ENCODE results near the gene TFAM.

Gene TFAM

DNA sequence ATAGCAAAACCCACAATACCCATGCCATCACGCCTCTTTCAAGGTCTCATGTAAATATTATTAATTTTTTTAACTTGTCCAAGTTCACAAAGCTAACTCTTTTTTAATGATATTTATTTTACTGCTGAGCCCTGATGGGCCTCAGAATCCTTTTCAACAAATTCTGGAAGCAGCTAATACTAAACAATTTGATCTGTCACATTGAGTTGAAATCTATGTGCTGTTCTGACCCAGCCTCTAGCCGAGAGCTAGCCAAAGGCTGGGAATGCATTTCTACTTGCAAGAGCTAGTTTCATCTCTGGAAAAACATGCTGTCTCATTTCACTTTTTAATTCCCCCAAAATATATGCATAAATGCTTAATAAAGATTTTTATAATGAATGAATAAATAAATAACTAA lies 47.9 kb downstream of the TFAM start:
- TF ChIP-seq, protein P1, sequence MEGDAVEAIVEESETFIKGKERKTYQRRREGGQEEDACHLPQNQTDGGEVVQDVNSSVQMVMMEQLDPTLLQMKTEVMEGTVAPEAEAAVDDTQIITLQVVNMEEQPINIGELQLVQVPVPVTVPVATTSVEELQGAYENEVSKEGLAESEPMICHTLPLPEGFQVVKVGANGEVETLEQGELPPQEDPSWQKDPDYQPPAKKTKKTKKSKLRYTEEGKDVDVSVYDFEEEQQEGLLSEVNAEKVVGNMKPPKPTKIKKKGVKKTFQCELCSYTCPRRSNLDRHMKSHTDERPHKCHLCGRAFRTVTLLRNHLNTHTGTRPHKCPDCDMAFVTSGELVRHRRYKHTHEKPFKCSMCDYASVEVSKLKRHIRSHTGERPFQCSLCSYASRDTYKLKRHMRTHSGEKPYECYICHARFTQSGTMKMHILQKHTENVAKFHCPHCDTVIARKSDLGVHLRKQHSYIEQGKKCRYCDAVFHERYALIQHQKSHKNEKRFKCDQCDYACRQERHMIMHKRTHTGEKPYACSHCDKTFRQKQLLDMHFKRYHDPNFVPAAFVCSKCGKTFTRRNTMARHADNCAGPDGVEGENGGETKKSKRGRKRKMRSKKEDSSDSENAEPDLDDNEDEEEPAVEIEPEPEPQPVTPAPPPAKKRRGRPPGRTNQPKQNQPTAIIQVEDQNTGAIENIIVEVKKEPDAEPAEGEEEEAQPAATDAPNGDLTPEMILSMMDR (IDR thresholded peaks at IDR 0.05) = no peak
- TF ChIP-seq ZFX (IDR thresholded peaks at IDR 0.05; ENCODE audit: borderline replicate concordance) = no peak
- H3K27ac ChIP-seq = no peak overlapping the region

DNA sequence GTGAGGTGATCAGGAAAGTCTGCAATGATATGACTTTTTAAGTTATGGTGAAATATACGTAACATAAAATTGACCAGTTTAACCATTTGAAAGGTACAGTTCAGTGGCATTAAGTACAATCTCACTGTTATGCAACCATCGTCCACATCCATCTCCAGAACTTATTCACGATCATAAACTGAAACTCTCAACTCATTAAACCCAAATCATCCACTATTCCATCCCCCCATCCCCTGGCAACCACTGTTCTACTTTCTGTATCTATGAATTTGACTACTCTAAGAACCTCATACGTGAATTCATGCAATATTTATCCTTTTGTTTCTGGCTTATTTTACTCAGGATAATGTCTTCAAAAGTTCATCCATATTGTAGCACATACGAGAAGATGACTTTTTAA lies 48.4 kb downstream of the TFAM start:
- no peak overlapping the region for H3K27ac ChIP-seq
- TF ChIP-seq, protein P1 (IDR thresholded peaks at IDR 0.05) = no peak
- TF ChIP-seq ZFX (IDR thresholded peaks at IDR 0.05; ENCODE audit: borderline replicate concordance) = no peak

DNA sequence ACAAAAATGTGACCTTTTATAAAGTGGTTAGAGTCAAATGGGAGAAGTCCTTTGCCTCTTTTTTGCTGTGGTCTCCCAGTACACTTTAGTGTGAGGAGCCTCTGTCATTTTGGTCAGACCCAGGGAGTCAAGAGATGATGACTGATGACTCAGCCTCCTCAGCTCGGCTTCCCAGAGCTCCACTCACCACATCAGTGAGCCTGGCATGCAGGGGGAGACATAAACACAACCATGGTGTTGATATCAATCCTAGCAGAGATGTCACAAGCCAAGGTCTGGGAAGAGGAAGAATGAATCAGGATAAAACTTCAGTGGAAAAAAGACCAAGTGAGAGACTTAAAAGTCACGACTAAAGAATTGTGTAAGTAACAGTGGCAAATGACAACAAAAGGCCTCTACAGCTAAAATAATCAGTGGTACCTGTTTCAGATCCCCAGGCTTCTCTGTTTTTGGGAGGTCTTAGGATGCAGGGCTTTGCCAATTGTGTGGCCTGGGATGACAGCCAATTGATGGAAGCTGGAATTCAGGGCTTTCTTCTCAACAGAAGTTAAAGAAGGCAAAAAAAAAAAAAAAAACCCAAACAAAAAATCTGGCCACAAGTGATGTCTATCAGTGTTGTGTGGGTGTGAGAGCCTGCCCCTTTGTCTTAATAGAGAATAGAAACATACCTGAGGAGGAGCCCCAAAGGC lies 50.2 kb downstream of the TFAM start:
- TF ChIP-seq, protein P1 (IDR thresholded peaks at IDR 0.05) = no peak
- TF ChIP-seq ZFX (IDR thresholded peaks at IDR 0.05; ENCODE audit: borderline replicate concordance) = no peak
- no peak overlapping the region for H3K27ac ChIP-seq

DNA sequence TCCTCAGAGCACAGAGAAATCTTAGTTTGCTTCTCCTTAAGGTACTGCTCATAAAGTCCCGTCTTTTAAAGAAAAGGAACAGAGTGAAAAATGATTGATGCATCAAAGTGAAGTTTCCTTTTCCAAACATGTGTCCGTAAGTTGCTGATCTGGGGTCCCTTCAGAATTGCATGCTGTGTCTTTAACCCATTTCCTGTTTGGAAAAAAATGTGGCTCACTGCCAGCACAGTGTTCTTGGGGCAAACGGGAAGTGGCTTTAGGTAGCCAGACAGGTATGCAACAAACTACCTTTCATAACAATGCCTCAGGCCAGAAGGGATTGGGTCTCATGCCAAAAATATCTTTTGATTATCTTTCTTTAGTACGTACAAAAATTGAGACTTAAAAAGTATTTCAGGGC lies 50.9 kb downstream of the TFAM start:
- TF ChIP-seq, protein P1 (IDR thresholded peaks at IDR 0.05) = no peak
- TF ChIP-seq ZFX (IDR thresholded peaks at IDR 0.05; ENCODE audit: borderline replicate concordance) = no peak
- H3K27ac ChIP-seq = no peak overlapping the region

DNA sequence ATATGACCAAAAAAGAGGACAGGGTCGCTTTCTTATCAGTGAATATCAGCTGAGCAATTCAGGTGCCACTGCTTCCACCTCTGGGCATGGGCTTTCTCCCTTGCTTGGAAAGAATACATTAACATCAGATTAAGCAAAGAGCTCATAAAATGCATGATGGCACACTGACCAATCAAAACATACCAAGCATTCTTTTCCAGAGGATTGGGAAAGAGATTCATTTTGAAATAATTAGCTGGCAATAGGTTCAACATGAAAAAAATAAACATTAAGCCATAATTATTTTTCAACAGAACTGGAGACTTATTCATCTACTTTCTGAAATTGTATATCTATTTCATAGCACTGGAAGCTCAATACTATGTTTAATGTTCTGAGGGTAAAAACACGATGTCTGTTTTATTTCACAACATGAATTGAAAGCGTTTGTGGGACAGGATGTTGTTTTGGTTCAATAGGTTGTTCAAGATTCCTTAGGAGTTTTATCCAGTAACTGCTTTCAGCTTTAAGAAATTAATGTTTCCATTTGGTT lies 53.2 kb downstream of the TFAM start:
- H3K27ac ChIP-seq = no peak overlapping the region
- TF ChIP-seq, protein P1 (IDR thresholded peaks at IDR 0.05) = no peak
- no peak for TF ChIP-seq ZFX (IDR thresholded peaks at IDR 0.05; ENCODE audit: borderline replicate concordance)

DNA sequence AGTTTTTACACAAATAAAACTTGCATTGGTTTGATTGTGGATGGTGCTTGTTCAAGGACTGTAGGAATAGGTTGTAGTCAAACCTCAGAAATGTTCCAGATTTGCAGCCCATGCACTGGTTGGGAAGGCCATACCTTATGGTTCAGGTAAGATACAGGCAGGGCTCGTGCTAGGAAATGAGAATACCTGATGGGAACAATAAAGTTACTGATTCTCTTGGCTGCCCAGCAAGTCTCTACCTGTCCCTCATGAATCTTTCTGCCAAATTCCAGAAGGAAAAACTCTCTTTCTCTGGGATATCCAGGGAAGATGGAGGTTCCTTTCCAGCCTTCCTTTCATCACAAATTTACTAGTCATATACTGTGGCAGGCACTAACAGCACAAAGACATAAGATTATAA lies 53.8 kb downstream of the TFAM start:
- no peak overlapping the region for H3K27ac ChIP-seq
- TF ChIP-seq, protein P1 (IDR thresholded peaks at IDR 0.05) = no peak
- no peak for TF ChIP-seq ZFX (IDR thresholded peaks at IDR 0.05; ENCODE audit: borderline replicate concordance)

DNA sequence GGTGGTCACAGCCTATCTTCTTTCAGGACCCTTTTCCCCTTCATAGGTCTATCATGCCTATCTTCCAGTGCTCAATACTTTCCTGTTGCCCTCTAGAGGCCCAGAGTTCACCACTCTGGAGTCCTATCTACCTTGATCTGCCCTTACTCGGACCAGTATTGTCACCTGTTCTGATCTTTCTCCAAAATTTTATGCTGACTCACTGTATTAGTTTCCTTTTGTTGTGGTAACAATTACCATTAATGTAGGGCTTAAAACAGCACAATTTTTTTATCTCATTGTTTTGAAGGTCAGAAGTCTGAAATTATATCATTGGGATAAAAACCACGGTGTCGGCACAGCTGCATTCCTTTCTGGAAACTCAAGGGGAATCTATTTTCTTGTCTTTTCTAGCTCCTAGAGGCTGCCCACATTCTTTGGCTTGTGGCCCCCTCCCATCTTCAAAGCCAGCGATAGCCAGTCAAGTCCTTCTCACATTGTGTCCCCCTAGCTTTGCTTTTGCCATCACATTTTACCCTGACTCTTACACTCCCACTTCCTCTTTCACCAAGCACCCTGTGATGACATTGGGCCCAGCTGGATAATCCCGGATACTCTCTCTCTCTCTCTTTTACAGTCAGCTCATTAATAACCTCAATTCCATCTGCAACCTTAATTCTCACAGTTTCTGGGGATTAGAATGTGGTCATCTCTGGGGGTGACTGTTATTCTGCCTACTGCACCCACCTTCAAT lies 54.6 kb downstream of the TFAM start:
- H3K27ac ChIP-seq = no peak overlapping the region
- TF ChIP-seq ZFX (IDR thresholded peaks at IDR 0.05; ENCODE audit: borderline replicate concordance) = no peak
- TF ChIP-seq, protein P1 (IDR thresholded peaks at IDR 0.05) = no peak

Measured in 22Rv1 (cell line).